Psoas muscle (tissue), 8 donors: ENCODE measurements around the gene ALKAL2. TPM values are rescaled to one million over a fixed set of nuclear protein-coding genes. Genes with fewer than 3 reads are reported as not detected.

ENCODE experiments used
- ATAC-seq, 4 donors: fragments of 200-7000 bp; cut with Tn5 transposase; one replicate each; pipeline ENCODE4 v1.9.1; 2020; ENCODE audit warnings: moderate library complexity in 3 of 4, mild to moderate bottlenecking in 2 of 4
- DNase-seq, 2 donors: peaks; one replicate each; pipeline ENCODE4 v3.0.0-alpha.2; 2020
- H3K27ac ChIP-seq: fragments of 200-600 bp; one replicate; pipeline ENCODE4 v1.8.0; 2022
- H3K27me3 ChIP-seq, 3 donors: fragments of 200-600 bp in 1 of 3; one replicate each; pipeline versions ENCODE4 v1.6.1 to v1.8.0; 2013 to 2022; ENCODE audit warnings: low read length in 2 of 3, mild to moderate bottlenecking in 2 of 3, moderate library complexity in 1 of 3; ENCODE audit not compliant: insufficient read depth in 3 of 3
- H3K36me3 ChIP-seq, 2 donors: fragments of 200-600 bp in 1 of 2; one replicate each; pipeline versions ENCODE4 v1.6.1 to v1.8.0; 2013 to 2022; ENCODE audit warnings: low read depth in 1 of 2, mild to moderate bottlenecking in 1 of 2, moderate library complexity in 1 of 2; ENCODE audit not compliant: insufficient read depth in 1 of 2
- H3K4me1 ChIP-seq: fragments of 200-600 bp; one replicate; pipeline ENCODE4 v1.8.0; 2022
- H3K4me3 ChIP-seq: fragments of 200-600 bp; one replicate; pipeline ENCODE4 v1.8.0; 2022; ENCODE audit warnings: mild to moderate bottlenecking
- H3K9me3 ChIP-seq: fragments of 200-600 bp; one replicate; pipeline ENCODE4 v1.8.0; 2022
- CTCF ChIP-seq: fragments of 200-600 bp; IDR thresholded peaks from one replicate; pipeline ENCODE4 v1.8.0; 2022; ENCODE audit warnings: antibody characterized with exemption
- WGBS, 3 donors: extraction: QIAGEN DNeasy Blood & Tissue Kit; methylation state at CpG; one replicate each; pipeline versions ENCODE4 v1.1.6 to v1.1.7; 2013; 5-methylcytosine and 5-hydroxymethylcytosine counted together
- intact Hi-C, 2 donors: fragments of 100-400 bp; cut with DNase I; formaldehyde crosslinking; loops; one replicate each; pipeline versions ENCODE4 v1.11.0 to v1.14.2; 2022
- polyA plus RNA-seq, 3 donors: library from polyadenylated mRNA; stranded (reverse); fragments of 200-250 nt; gene quantifications; one replicate each; pipeline ENCODE4 v1.2.3, GENCODE V29; 2013
- total RNA-seq, 4 donors: library from RNA; stranded (reverse); fragmentation: NEBNext Ultra II Directional in 2 of 4; extraction: Animal tissue kit (Norgen Biotek cat#: 25700) in 2 of 4; gene quantifications; one replicate each; pipeline versions ENCODE4 v1.2.1 to v1.2.4, GENCODE V29; 2021 to 2023
- donor health status: healthy with polysubstance abuse.
- donor health status: DM: no; HTN: no; CAD: no; lungs with moderate emphysema.
- donor health status: Bipolar disorder and iron deficiency.
- donor health status: healthy.
- donor health status: DM: yes; HTN: yes; CAD: no.
- donor health status: DM: no; HTN: no; CAD: no.
- donor health status: DM: no; HTN: no; CAD: no.
- donor health status: DM: yes; HTN: yes; CAD: no.

ALKAL2 gene
- total and polyA plus RNA-seq, 7 donors, result 0.26 to 1.1 (median 0.42) TPM; not detected in 3

GRCh38 chr2:271917-272316 is 16.0 kb downstream of the ALKAL2 start:
- no peaks in the 10 kb centered on the region for H3K27me3 ChIP-seq
- intact Hi-C loops, result no loop called here
- H3K9me3 ChIP-seq, result no peaks in the 10 kb centered on the region
- H3K36me3 ChIP-seq, result peaks cover 3 to 53% of the 10 kb centered on the region in 2 donors
- no peak overlapping the region for H3K27ac ChIP-seq
- no peak for TF ChIP-seq CTCF
- WGBS, 3 donors, result 93 to 95% (median 94%) methylated on average over 12 of the region's 12 CpGs
- no peak overlapping the region for H3K4me3 ChIP-seq
- DNase-seq (no peak), ATAC-seq (no peak)
- H3K4me1 ChIP-seq, result peaks cover 8% of the 10 kb centered on the region

- 95 to 99% (median 97%) methylated on average over 4 of the region's 4 CpGs for WGBS, 3 donors
- DNase-seq (no peak), ATAC-seq (no peak)
- no peak overlapping the region for H3K27ac ChIP-seq
- peaks cover 12% of the 10 kb centered on the region for H3K4me1 ChIP-seq
- H3K36me3 ChIP-seq, result peaks cover 0 to 43% of the 10 kb centered on the region in 2 donors
- H3K9me3 ChIP-seq, result no peaks in the 10 kb centered on the region
- H3K4me3 ChIP-seq, result no peak overlapping the region
- no peaks in the 10 kb centered on the region for H3K27me3 ChIP-seq
- intact Hi-C loops, result no loop called here
- no peak for TF ChIP-seq CTCF
Observed at GRCh38 chr2:270861-271260, 17.0 kb downstream of the ALKAL2 start.

GRCh38 chr2:269356-270030 is 18.4 kb downstream of the ALKAL2 start:
- Histone ChIP-seq H3K9me3 (no peaks in the 10 kb centered on the region), H3K27ac (no peak overlapping the region), H3K36me3 (peaks cover 0 to 29% of the 10 kb centered on the region in 2 donors), H3K27me3 (no peaks in the 10 kb centered on the region), H3K4me3 (no peak overlapping the region), H3K4me1 (peaks cover 16% of the 10 kb centered on the region)
- TF ChIP-seq CTCF, result no peak
- ATAC-seq (no peak), DNase-seq (no peak)
- intact Hi-C loops, result loop anchor here in 1 of 2 donors (10.0 kb wide), 1 partner anchor 405 kb away; the partner anchor contains the start of gene TMEM18
- WGBS, 3 donors, result 64 to 83% (median 71%) methylated on average over 4 of the region's 4 CpGs

GRCh38 chr2:268323-268722 is 19.6 kb downstream of the ALKAL2 start:
- no peak overlapping the region for H3K27ac ChIP-seq
- intact Hi-C loops, result loop anchor here in 1 of 2 donors (10.0 kb wide), 1 partner anchor 406 kb away; the partner anchor contains the start of gene TMEM18
- ATAC-seq (no peak), DNase-seq (no peak)
- no peak for TF ChIP-seq CTCF
- peaks cover 0 to 18% of the 10 kb centered on the region in 2 donors for H3K36me3 ChIP-seq
- no peaks in the 10 kb centered on the region for H3K9me3 ChIP-seq
- no peak overlapping the region for H3K4me3 ChIP-seq
- no peaks in the 10 kb centered on the region for H3K27me3 ChIP-seq
- peaks cover 21% of the 10 kb centered on the region for H3K4me1 ChIP-seq
